ENCODE measurements around the gene DOCK9. TPM values are rescaled to one million over a fixed set of nuclear protein-coding genes. Genes with fewer than 3 reads are reported as not detected.

DOCK9 gene
- polyA plus RNA-seq, 1 of the 3 experiments (the other 2 are of a cell fraction), result 16.6 TPM

- Histone ChIP-seq H3K9ac (no peak overlapping the region), H3K4me2 (no peak overlapping the region), H3F3A (replicated peaks; ENCODE audit: insufficient read depth) (no peaks in the 10 kb centered on the region), H3K27ac (ENCODE audit: low read depth in 2 of 2, low read length in 1 of 2) (no peak overlapping the region), H3K9me2 (no peaks in the 10 kb centered on the region), H2AFZ (ENCODE audit: low read depth) (no peak overlapping the region), H3K27me3 (ENCODE audit: insufficient read depth) (no peaks in the 10 kb centered on the region), H3K9me3 (no peaks in the 10 kb centered on the region; the same call in 1 of the 2 replicates), H3K79me2 (ENCODE audit: insufficient read depth) (no peaks in the 10 kb centered on the region), H3K4me1 (ENCODE audit: control insufficient read depth in 1 of 2, insufficient read depth in 2 of 2, low read depth in 1 of 2, low read length in 1 of 2) (no peaks in the 10 kb centered on the region; a peak in 1 of 4 replicates), H3K4me3 (ENCODE audit: low read depth in 2 of 2, low read length in 1 of 2) (no peak overlapping the region), H3K36me3 (replicated peaks in 1 of 2; ENCODE audit: control insufficient read depth in 1 of 2, insufficient read depth in 2 of 2, low read length in 1 of 2) (no peaks in the 10 kb centered on the region), H4K20me1 (ENCODE audit: insufficient read depth) (no peaks in the 10 kb centered on the region)
- TF ChIP-seq TAF1 (IDR thresholded peaks at IDR 0.05; ENCODE audit: borderline replicate concordance, low read depth, low read length) (no peak), NFIC (IDR thresholded peaks at IDR 0.05; ENCODE audit: borderline replicate concordance) (no peak), TCF12 (IDR thresholded peaks at IDR 0.05) (no peak), NRF1 (IDR thresholded peaks at IDR 0.05; ENCODE audit: low read depth, low read length) (no peak), FOXJ3 (CRISPR knock-in tag; IDR thresholded peaks at IDR 0.05) (no peak), GATA2 (CRISPR knock-in tag; IDR thresholded peaks at IDR 0.05) (no peak), PBX3 (IDR thresholded peaks at IDR 0.05) (no peak), RCOR1 (IDR thresholded peaks at IDR 0.05; ENCODE audit: low read length) (no peak), SMC3 (IDR thresholded peaks at IDR 0.05; ENCODE audit: low read depth, low read length) (no peak), CHD2 (IDR thresholded peaks at IDR 0.05; ENCODE audit: low read length, partially characterized antibody) (no peak), GABPA (IDR thresholded peaks at IDR 0.05; ENCODE audit: low read depth) (no peak), EZH2phosphoT487 (IDR thresholded peaks at IDR 0.05; ENCODE audit: borderline replicate concordance, low read depth) (no peak), SIN3A (IDR thresholded peaks at IDR 0.05; ENCODE audit: borderline replicate concordance, low read depth, low read length) (no peak), JUND (IDR thresholded peaks at IDR 0.05) (no peak)
- TF ChIP-seq, protein P1, sequence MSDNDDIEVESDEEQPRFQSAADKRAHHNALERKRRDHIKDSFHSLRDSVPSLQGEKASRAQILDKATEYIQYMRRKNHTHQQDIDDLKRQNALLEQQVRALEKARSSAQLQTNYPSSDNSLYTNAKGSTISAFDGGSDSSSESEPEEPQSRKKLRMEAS (IDR thresholded peaks at IDR 0.05; ENCODE audit: low read depth), result no peak
- no peak for DNase-seq
- ChIA-PET POLR2A (no interaction called here), CTCF (interaction anchor here (0.7 to 1.0 kb wide), 2 partner anchors 9 to 549 kb away, joined by 3 read pairs; no protein-coding TSS in a partner anchor)
- WGBS (ENCODE audit: low lambda C conversion rate), result 100% methylated on average over 2 of the region's 3 CpGs
These were observed 30.7 kb upstream of the DOCK9 start for GRCh38 chr13:99008577-99008976.

DNA sequence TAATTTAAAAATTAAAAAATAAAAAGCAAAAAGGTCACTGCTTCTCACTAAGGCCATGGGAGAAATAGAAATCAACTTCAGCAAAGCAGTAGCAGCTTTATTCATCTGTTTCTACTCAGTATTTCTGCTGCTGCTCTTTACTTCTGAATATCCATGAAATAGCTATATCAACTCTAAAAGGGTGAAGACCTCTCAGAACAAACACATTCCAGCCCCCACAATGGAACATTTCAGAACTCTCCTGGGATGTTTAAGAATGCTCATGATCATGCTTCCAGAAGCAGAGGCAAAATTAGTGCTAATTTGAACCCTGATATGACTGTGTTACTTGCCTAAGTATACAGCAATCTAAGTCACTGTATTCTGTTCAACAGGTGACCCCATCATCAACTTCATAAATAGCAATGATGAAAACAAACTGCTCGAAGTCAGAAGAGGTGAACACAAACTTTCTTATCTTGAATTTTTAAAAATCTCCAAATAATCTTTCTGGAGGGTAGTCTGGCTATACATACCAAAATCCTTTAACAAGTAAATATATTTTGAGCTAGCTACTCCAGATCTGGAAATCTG, 29.6 kb upstream of the DOCK9 start:
- H3K4me2 ChIP-seq, result no peak overlapping the region
- CTCF ChIA-PET, result interaction anchor here (0.7 to 1.0 kb wide), 2 partner anchors 10 to 17 kb away, joined by 3 read pairs; no protein-coding TSS in a partner anchor
- no peak overlapping the region for H3K27ac ChIP-seq (ENCODE audit: low read depth in 2 of 2, low read length in 1 of 2)
- no peaks in the 10 kb centered on the region; the same call in 1 of the 2 replicates for H3K9me3 ChIP-seq
- TF ChIP-seq USF1 (IDR thresholded peaks at IDR 0.05; ENCODE audit: borderline replicate concordance, low read depth) (no peak), GABPA (IDR thresholded peaks at IDR 0.05; ENCODE audit: low read depth) (no peak), GATA2 (CRISPR knock-in tag; IDR thresholded peaks at IDR 0.05) (no peak), FOXJ3 (CRISPR knock-in tag; IDR thresholded peaks at IDR 0.05) (no peak), NRF1 (IDR thresholded peaks at IDR 0.05; ENCODE audit: low read depth, low read length) (no peak), RCOR1 (IDR thresholded peaks at IDR 0.05; ENCODE audit: low read length) (no peak), NFIC (IDR thresholded peaks at IDR 0.05; ENCODE audit: borderline replicate concordance) (no peak)
- TF ChIP-seq, protein P2, sequence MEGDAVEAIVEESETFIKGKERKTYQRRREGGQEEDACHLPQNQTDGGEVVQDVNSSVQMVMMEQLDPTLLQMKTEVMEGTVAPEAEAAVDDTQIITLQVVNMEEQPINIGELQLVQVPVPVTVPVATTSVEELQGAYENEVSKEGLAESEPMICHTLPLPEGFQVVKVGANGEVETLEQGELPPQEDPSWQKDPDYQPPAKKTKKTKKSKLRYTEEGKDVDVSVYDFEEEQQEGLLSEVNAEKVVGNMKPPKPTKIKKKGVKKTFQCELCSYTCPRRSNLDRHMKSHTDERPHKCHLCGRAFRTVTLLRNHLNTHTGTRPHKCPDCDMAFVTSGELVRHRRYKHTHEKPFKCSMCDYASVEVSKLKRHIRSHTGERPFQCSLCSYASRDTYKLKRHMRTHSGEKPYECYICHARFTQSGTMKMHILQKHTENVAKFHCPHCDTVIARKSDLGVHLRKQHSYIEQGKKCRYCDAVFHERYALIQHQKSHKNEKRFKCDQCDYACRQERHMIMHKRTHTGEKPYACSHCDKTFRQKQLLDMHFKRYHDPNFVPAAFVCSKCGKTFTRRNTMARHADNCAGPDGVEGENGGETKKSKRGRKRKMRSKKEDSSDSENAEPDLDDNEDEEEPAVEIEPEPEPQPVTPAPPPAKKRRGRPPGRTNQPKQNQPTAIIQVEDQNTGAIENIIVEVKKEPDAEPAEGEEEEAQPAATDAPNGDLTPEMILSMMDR (IDR thresholded peaks at IDR 0.05), result no peak
- DNase-seq, result no peak
- no peaks in the 10 kb centered on the region for H3K79me2 ChIP-seq (ENCODE audit: insufficient read depth)
- H3F3A ChIP-seq (replicated peaks; ENCODE audit: insufficient read depth), result no peaks in the 10 kb centered on the region
- no peak overlapping the region for H3K9ac ChIP-seq
- 60% methylated on average over 1 of the region's 1 CpG for WGBS (ENCODE audit: low lambda C conversion rate)
- H3K9me2 ChIP-seq, result no peaks in the 10 kb centered on the region
- POLR2A ChIA-PET, result no interaction called here
- H3K27me3 ChIP-seq (ENCODE audit: insufficient read depth), result no peaks in the 10 kb centered on the region
- H4K20me1 ChIP-seq (ENCODE audit: insufficient read depth), result no peaks in the 10 kb centered on the region
- no peaks in the 10 kb centered on the region; a peak in 1 of 4 replicates for H3K4me1 ChIP-seq (ENCODE audit: control insufficient read depth in 1 of 2, insufficient read depth in 2 of 2, low read depth in 1 of 2, low read length in 1 of 2)
- no peak overlapping the region for H3K4me3 ChIP-seq (ENCODE audit: low read depth in 2 of 2, low read length in 1 of 2)
- no peaks in the 10 kb centered on the region for H3K36me3 ChIP-seq (replicated peaks in 1 of 2; ENCODE audit: control insufficient read depth in 1 of 2, insufficient read depth in 2 of 2, low read length in 1 of 2)
- H2AFZ ChIP-seq (ENCODE audit: low read depth), result no peak overlapping the region

Data from SK-N-SH (cell line).